WTC11 (cell line): ENCODE data around the gene PRKCZ. TPM values are rescaled to one million over a fixed set of nuclear protein-coding genes. Genes with fewer than 3 reads are reported as not detected.

Experiments
- ATAC-seq: fragments of 200-7000 bp; cut with Tn5 transposase; 2 replicates; pipeline ENCODE4 v1.10.0; 2021; ENCODE audit warnings: mild to moderate bottlenecking, moderate library complexity
- CTCF ChIA-PET: fragments of 300-600 bp; sonication (Branson Sonifier 250); formaldehyde crosslinking; loops from one replicate; lab custom pipeline; 2021; ENCODE audit warnings: antibody characterized with exemption; lab: Charles Lee
- POLR2A ChIA-PET: fragments of 350-600 bp; sonication (Branson Sonifier 250); formaldehyde crosslinking; loops from one replicate; lab custom pipeline; 2021; ENCODE audit warnings: antibody characterized with exemption; lab: Charles Lee
- DNase-seq: peaks from one replicate; pipeline ENCODE4 v3.0.0; 2021; ENCODE audit warnings: low spot score
- H3K27ac Mint-ChIP-seq: 2 replicates; pipeline ENCODE4 v1.8.0; 2021; ENCODE audit warnings: mixed read lengths
- H3K27me3 Mint-ChIP-seq: 2 replicates; pipeline ENCODE4 v1.8.0; 2021; ENCODE audit warnings: low read depth, mild to moderate bottlenecking, moderate library complexity, mixed read lengths
- H3K36me3 Mint-ChIP-seq: 2 replicates; pipeline ENCODE4 v1.8.0; 2021; ENCODE audit warnings: mixed read lengths
- H3K4me1 Mint-ChIP-seq: 2 replicates; pipeline ENCODE4 v1.8.0; 2022; ENCODE audit warnings: mixed read lengths
- H3K4me3 Mint-ChIP-seq: 2 replicates; pipeline ENCODE4 v1.8.0; 2021; ENCODE audit warnings: mild to moderate bottlenecking, moderate library complexity, mixed read lengths
- H3K9me3 Mint-ChIP-seq: 2 replicates; pipeline ENCODE4 v1.8.0; 2021; ENCODE audit warnings: mixed read lengths
- ATF3 ChIP-seq: sonication (generic); formaldehyde crosslinking; conservative IDR thresholded peaks from 2 replicates; pipeline ENCODE4 v1.8.1; 2022; ENCODE audit warnings: mild to moderate bottlenecking, missing genetic modification reagents
- ERG ChIP-seq: fragments of 250-450 bp; sonication (Bioruptor Pico); IDR thresholded peaks from 2 replicates; pipeline ENCODE4 v1.8.0; 2021; ENCODE audit warnings: mild to moderate bottlenecking
- ESRRA ChIP-seq: sonication (generic); formaldehyde crosslinking; IDR thresholded peaks from 2 replicates; pipeline ENCODE4 v1.8.1; 2022; ENCODE audit warnings: mild to moderate bottlenecking, missing genetic modification reagents, borderline replicate concordance
- FOXJ3 ChIP-seq: sonication (generic); formaldehyde crosslinking; IDR thresholded peaks from 2 replicates; pipeline ENCODE4 v1.9.0; 2021; ENCODE audit warnings: missing genetic modification reagents, mild to moderate bottlenecking, borderline replicate concordance
- GTF2I ChIP-seq: fragments of 250-450 bp; sonication (Bioruptor Pico); conservative IDR thresholded peaks from 2 replicates; pipeline ENCODE4 v1.4.0; 2021; ENCODE audit warnings: mild to moderate bottlenecking
- MLX ChIP-seq: sonication (generic); formaldehyde crosslinking; IDR thresholded peaks from 2 replicates; pipeline ENCODE4 v1.8.1; 2023; ENCODE audit warnings: mild to moderate bottlenecking, missing genetic modification reagents, moderate library complexity
- NFATC4 ChIP-seq: fragments of 250-450 bp; sonication (Bioruptor Pico); IDR thresholded peaks from 2 replicates; pipeline ENCODE4 v1.9.0; 2021; ENCODE audit warnings: mild to moderate bottlenecking
- SOX15 ChIP-seq: fragments of 250-450 bp; sonication (Bioruptor Pico); IDR thresholded peaks from 2 replicates; pipeline ENCODE4 v1.9.0; 2021; ENCODE audit warnings: mild to moderate bottlenecking
- TEAD4 ChIP-seq: sonication (generic); formaldehyde crosslinking; IDR thresholded peaks from 2 replicates; pipeline ENCODE4 v1.8.0; 2022; ENCODE audit warnings: mild to moderate bottlenecking, missing genetic modification reagents
- ZNF121 ChIP-seq: sonication (generic); formaldehyde crosslinking; IDR thresholded peaks from 2 replicates; pipeline ENCODE4 v1.8.0; 2023; ENCODE audit warnings: missing genetic modification reagents
- ZNF232 ChIP-seq: sonication (generic); formaldehyde crosslinking; IDR thresholded peaks from 2 replicates; pipeline ENCODE4 v1.8.0; 2022; ENCODE audit warnings: mild to moderate bottlenecking, missing genetic modification reagents
- ZNF281 ChIP-seq: sonication (generic); formaldehyde crosslinking; IDR thresholded peaks from 2 replicates; pipeline ENCODE4 v1.8.0; 2023; ENCODE audit warnings: mild to moderate bottlenecking, missing genetic modification reagents
- total RNA-seq: library from RNA; stranded (reverse); gene quantifications from 3 replicates; pipeline ENCODE4 v1.2.3, GENCODE V29; 2021
- TF ChIP-seq, protein P1 (sequence below): sonication (generic); formaldehyde crosslinking; IDR thresholded peaks from 2 replicates; pipeline ENCODE4 v1.8.1; 2023; ENCODE audit warnings: mild to moderate bottlenecking, missing genetic modification reagents, borderline replicate concordance
- TF ChIP-seq, protein P2 (sequence below): sonication (generic); formaldehyde crosslinking; IDR thresholded peaks from 2 replicates; pipeline ENCODE4 v1.8.1; 2022; ENCODE audit warnings: low read depth, mild to moderate bottlenecking, moderate library complexity, missing genetic modification reagents, borderline replicate concordance
- TF ChIP-seq, protein P3 (sequence below): sonication (generic); formaldehyde crosslinking; IDR thresholded peaks from 2 replicates; pipeline ENCODE4 v1.8.1; 2022; ENCODE audit warnings: mild to moderate bottlenecking, moderate library complexity, missing genetic modification reagents
- TF ChIP-seq, protein P4 (sequence below): fragments of 250-450 bp; sonication (Bioruptor Pico); IDR thresholded peaks from 2 replicates; pipeline ENCODE4 v2.1.2; 2022; ENCODE audit warnings: mild to moderate bottlenecking, moderate library complexity

PRKCZ gene
- total RNA-seq, 1 experiment from 2014 or later: 52.5 TPM

- TF ChIP-seq, protein P1, sequence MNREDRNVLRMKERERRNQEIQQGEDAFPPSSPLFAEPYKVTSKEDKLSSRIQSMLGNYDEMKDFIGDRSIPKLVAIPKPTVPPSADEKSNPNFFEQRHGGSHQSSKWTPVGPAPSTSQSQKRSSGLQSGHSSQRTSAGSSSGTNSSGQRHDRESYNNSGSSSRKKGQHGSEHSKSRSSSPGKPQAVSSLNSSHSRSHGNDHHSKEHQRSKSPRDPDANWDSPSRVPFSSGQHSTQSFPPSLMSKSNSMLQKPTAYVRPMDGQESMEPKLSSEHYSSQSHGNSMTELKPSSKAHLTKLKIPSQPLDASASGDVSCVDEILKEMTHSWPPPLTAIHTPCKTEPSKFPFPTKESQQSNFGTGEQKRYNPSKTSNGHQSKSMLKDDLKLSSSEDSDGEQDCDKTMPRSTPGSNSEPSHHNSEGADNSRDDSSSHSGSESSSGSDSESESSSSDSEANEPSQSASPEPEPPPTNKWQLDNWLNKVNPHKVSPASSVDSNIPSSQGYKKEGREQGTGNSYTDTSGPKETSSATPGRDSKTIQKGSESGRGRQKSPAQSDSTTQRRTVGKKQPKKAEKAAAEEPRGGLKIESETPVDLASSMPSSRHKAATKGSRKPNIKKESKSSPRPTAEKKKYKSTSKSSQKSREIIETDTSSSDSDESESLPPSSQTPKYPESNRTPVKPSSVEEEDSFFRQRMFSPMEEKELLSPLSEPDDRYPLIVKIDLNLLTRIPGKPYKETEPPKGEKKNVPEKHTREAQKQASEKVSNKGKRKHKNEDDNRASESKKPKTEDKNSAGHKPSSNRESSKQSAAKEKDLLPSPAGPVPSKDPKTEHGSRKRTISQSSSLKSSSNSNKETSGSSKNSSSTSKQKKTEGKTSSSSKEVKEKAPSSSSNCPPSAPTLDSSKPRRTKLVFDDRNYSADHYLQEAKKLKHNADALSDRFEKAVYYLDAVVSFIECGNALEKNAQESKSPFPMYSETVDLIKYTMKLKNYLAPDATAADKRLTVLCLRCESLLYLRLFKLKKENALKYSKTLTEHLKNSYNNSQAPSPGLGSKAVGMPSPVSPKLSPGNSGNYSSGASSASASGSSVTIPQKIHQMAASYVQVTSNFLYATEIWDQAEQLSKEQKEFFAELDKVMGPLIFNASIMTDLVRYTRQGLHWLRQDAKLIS (CRISPR knock-in tag): no peak
- TF ChIP-seq ERG (CRISPR knock-in tag) (no peak), ATF3 (no peak), ESRRA (CRISPR knock-in tag) (no peak), ZNF121 (CRISPR knock-in tag) (no peak), SOX15 (CRISPR knock-in tag) (no peak)
- TF ChIP-seq, protein P2, sequence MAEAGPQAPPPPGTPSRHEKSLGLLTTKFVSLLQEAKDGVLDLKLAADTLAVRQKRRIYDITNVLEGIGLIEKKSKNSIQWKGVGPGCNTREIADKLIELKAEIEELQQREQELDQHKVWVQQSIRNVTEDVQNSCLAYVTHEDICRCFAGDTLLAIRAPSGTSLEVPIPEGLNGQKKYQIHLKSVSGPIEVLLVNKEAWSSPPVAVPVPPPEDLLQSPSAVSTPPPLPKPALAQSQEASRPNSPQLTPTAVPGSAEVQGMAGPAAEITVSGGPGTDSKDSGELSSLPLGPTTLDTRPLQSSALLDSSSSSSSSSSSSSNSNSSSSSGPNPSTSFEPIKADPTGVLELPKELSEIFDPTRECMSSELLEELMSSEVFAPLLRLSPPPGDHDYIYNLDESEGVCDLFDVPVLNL (CRISPR knock-in tag): no peak
- TF ChIP-seq, all 79 proteins: peak for 0
Observed at GRCh38 chr1:2030076-2030871, 19.9 kb upstream of the PRKCZ start (continued).

- ATAC-seq (peak; percentile 22), DNase-seq (no peak)
- Mint-ChIP-seq H3K4me3 (no peak overlapping the region), H3K27ac (no peak overlapping the region), H3K4me1 (no peaks in the 10 kb centered on the region), H3K27me3 (no peaks in the 10 kb centered on the region), H3K36me3 (no peaks in the 10 kb centered on the region), H3K9me3 (no peaks in the 10 kb centered on the region)
- POLR2A ChIA-PET: interaction anchor here (0.9 kb wide), 1 partner anchor 13 kb away, joined by 3 read pairs; no protein-coding TSS in a partner anchor
- CTCF ChIA-PET: interaction anchor here (0.7 to 5.6 kb wide), 9 partner anchors 9 to 143 kb away, joined by 3 to 56 read pairs (median 5); partner anchors contain the start of gene GABRD
- TF ChIP-seq FOXJ3 (no peak), GTF2I (CRISPR knock-in tag) (no peak)
Observed at GRCh38 chr1:2031546-2032540, 18.4 kb upstream of the PRKCZ start.

DNA sequence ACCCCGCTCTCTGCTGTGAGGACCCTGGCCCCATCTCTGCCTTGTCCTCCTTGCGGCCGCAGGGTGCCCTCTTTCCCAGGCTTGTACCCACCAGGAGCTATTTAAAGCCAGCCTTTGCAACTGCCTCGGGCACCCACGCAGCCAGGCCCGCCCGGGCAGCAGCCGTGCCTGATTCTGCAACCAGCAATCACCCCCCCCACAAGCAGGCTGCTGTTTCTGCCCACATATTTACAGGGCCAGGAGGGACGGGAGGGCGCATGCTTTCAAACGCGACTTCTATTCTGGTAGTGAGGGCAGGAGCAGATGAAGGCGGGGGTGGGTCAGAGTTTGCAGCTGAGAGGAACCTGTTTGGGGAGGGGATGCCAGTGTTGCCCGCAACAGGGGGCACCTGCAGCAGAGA lies 17.5 kb upstream of the PRKCZ start:
- POLR2A ChIA-PET: interaction anchor here (0.9 kb wide), 1 partner anchor 12 kb away, joined by 3 read pairs; no protein-coding TSS in a partner anchor
- Mint-ChIP-seq H3K4me1 (no peaks in the 10 kb centered on the region), H3K36me3 (no peaks in the 10 kb centered on the region), H3K9me3 (no peaks in the 10 kb centered on the region), H3K27ac (no peak overlapping the region), H3K27me3 (no peaks in the 10 kb centered on the region), H3K4me3 (no peak overlapping the region)
- no peak for ATAC-seq
- DNase-seq: no peak
- CTCF ChIA-PET: interaction anchor here (0.7 to 5.6 kb wide), 6 partner anchors 12 to 142 kb away, joined by 3 to 56 read pairs (median 4); partner anchors contain the start of gene GABRD
- TF ChIP-seq, protein P3, sequence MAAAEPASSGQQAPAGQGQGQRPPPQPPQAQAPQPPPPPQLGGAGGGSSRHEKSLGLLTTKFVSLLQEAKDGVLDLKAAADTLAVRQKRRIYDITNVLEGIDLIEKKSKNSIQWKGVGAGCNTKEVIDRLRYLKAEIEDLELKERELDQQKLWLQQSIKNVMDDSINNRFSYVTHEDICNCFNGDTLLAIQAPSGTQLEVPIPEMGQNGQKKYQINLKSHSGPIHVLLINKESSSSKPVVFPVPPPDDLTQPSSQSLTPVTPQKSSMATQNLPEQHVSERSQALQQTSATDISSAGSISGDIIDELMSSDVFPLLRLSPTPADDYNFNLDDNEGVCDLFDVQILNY (CRISPR knock-in tag): no peak
- no peak for TF ChIP-seq ZNF232 (CRISPR knock-in tag)
- TF ChIP-seq MLX (CRISPR knock-in tag): no peak
- no peak for TF ChIP-seq ZNF281 (CRISPR knock-in tag)
- no peak for TF ChIP-seq TEAD4 (CRISPR knock-in tag)
- TF ChIP-seq, protein P4, sequence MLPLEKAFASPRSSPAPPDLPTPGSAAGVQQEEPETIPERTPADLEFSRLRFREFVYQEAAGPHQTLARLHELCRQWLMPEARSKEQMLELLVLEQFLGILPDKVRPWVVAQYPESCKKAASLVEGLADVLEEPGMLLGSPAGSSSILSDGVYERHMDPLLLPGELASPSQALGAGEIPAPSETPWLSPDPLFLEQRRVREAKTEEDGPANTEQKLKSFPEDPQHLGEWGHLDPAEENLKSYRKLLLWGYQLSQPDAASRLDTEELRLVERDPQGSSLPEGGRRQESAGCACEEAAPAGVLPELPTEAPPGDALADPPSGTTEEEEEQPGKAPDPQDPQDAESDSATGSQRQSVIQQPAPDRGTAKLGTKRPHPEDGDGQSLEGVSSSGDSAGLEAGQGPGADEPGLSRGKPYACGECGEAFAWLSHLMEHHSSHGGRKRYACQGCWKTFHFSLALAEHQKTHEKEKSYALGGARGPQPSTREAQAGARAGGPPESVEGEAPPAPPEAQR (CRISPR knock-in tag): no peak
- TF ChIP-seq NFATC4 (CRISPR knock-in tag): no peak
